HEK293 (cell line): ENCODE measurements around the gene RSPRY1.

Experiments used
- CTCF ChIA-PET: fragments of 350-600 bp; formaldehyde crosslinking; extraction: SDS; loops from one replicate; lab custom pipeline; 2021; ENCODE audit warnings: antibody characterized with exemption; lab: Yijun Ruan, JAX
- POLR2A ChIA-PET: fragments of 300-600 bp; formaldehyde crosslinking; extraction: SDS; loops from one replicate; lab custom pipeline; 2020; ENCODE audit warnings: antibody characterized with exemption, inconsistent platforms; lab: Yijun Ruan, JAX
- H3K27ac ChIP-seq: fragments of 200-500 bp; sonication (Bioruptor generic); 2 replicates; pipeline ENCODE4 v1.5.1; 2014; ENCODE audit warnings: low read depth, low read length, control low read depth, inconsistent platforms; ENCODE audit errors: extremely low read depth
- H3K36me3 ChIP-seq, 2 experiments: fragments of 200-500 bp in 1 of 2; sonication (Bioruptor generic) in 1 of 2; 1 replicate in 1 of 2; 2 replicates in 1 of 2; pipeline ENCODE4 v1.5.1; 2014 to 2017; ENCODE audit warnings: inconsistent platforms in 2 of 2, low read length in 2 of 2; ENCODE audit not compliant: control insufficient read depth in 2 of 2, insufficient read depth in 1 of 2
- H3K4me1 ChIP-seq: fragments of 200-500 bp; sonication (Bioruptor generic); 2 replicates; pipeline ENCODE4 v1.5.1; 2014; ENCODE audit warnings: mild to moderate bottlenecking, low read length, inconsistent platforms; ENCODE audit not compliant: control insufficient read depth, insufficient read depth
- H3K4me3 ChIP-seq: 2 replicates; pipeline ENCODE4 v1.5.1; 2011; ENCODE audit warnings: low read depth, mild to moderate bottlenecking, control low read depth, low read length, moderate library complexity
- H3K9me3 ChIP-seq: fragments of 200-500 bp; sonication (Bioruptor generic); 2 replicates; pipeline ENCODE4 v1.5.1; 2014; ENCODE audit warnings: low read depth, low read length, inconsistent platforms; ENCODE audit not compliant: control insufficient read depth, insufficient read depth
- GLIS2 ChIP-seq: fragments of 450-650 bp; formaldehyde crosslinking; IDR thresholded peaks from 2 replicates; pipeline ENCODE4 v1.5.1; 2016; ENCODE audit warnings: missing biosample characterization, missing genetic modification characterization
- KLF9 ChIP-seq: fragments of 450-650 bp; formaldehyde crosslinking; IDR thresholded peaks from 2 replicates; pipeline ENCODE4 v1.5.1; 2016; ENCODE audit warnings: missing biosample characterization, missing genetic modification characterization, low read depth
- REST ChIP-seq: fragments of 450-650 bp; formaldehyde crosslinking; IDR thresholded peaks from 2 replicates; pipeline ENCODE4 v1.5.1; 2016; ENCODE audit warnings: missing biosample characterization, missing genetic modification characterization
- SETDB1 ChIP-seq: IDR thresholded peaks from one replicate; pipeline ENCODE4 v1.6.1; 2017; ENCODE audit warnings: mild to moderate bottlenecking, low read length, moderate library complexity, mixed read lengths; ENCODE audit not compliant: insufficient read length
- TRIM28 ChIP-seq: IDR thresholded peaks from 2 replicates; pipeline ENCODE4 v1.6.1; 2011; ENCODE audit warnings: low read length, control low read depth, borderline replicate concordance
- YY2 ChIP-seq: fragments of 450-650 bp; formaldehyde crosslinking; IDR thresholded peaks from 2 replicates; pipeline ENCODE4 v1.5.1; 2016; ENCODE audit warnings: missing biosample characterization, missing genetic modification characterization
- ZBTB17 ChIP-seq: fragments of 450-650 bp; formaldehyde crosslinking; IDR thresholded peaks from 2 replicates; pipeline ENCODE4 v1.5.1; 2016; ENCODE audit warnings: missing biosample characterization, missing genetic modification characterization
- ZFP37 ChIP-seq: fragments of 450-650 bp; formaldehyde crosslinking; IDR thresholded peaks from 2 replicates; pipeline ENCODE4 v1.5.1; 2016; ENCODE audit warnings: missing biosample characterization, missing genetic modification characterization
- ZNF114 ChIP-seq: fragments of 450-650 bp; formaldehyde crosslinking; IDR thresholded peaks from 2 replicates; pipeline ENCODE4 v1.5.0; 2017; ENCODE audit warnings: missing biosample characterization, missing genetic modification characterization
- ZNF138 ChIP-seq: fragments of 450-650 bp; formaldehyde crosslinking; IDR thresholded peaks from 2 replicates; pipeline ENCODE4 v1.5.1; 2016; ENCODE audit warnings: missing biosample characterization, missing genetic modification characterization, borderline replicate concordance
- ZNF214 ChIP-seq: fragments of 450-650 bp; formaldehyde crosslinking; IDR thresholded peaks from 2 replicates; pipeline ENCODE4 v1.5.1; 2017; ENCODE audit warnings: missing biosample characterization, mild to moderate bottlenecking, missing genetic modification characterization, borderline replicate concordance
- ZNF23 ChIP-seq: fragments of 450-650 bp; formaldehyde crosslinking; IDR thresholded peaks from 2 replicates; pipeline ENCODE4 v1.5.1; 2016; ENCODE audit warnings: missing biosample characterization, missing genetic modification characterization, borderline replicate concordance
- ZNF24 ChIP-seq: fragments of 450-650 bp; formaldehyde crosslinking; IDR thresholded peaks from 2 replicates; pipeline ENCODE4 v1.5.1; 2016; ENCODE audit warnings: missing biosample characterization, missing genetic modification characterization
- ZNF302 ChIP-seq: fragments of 450-650 bp; formaldehyde crosslinking; IDR thresholded peaks from 2 replicates; pipeline ENCODE4 v1.5.1; 2016; ENCODE audit warnings: missing biosample characterization, missing genetic modification characterization, low read depth
- ZNF394 ChIP-seq: fragments of 450-650 bp; formaldehyde crosslinking; IDR thresholded peaks from 2 replicates; pipeline ENCODE4 v1.5.1; 2016; ENCODE audit warnings: missing biosample characterization, missing genetic modification characterization, mild to moderate bottlenecking, moderate library complexity, borderline replicate concordance
- ZNF416 ChIP-seq: fragments of 450-650 bp; formaldehyde crosslinking; IDR thresholded peaks from 2 replicates; pipeline ENCODE4 v1.5.1; 2016; ENCODE audit warnings: missing biosample characterization, missing genetic modification characterization
- ZNF473 ChIP-seq: fragments of 450-650 bp; formaldehyde crosslinking; IDR thresholded peaks from 2 replicates; pipeline ENCODE4 v1.5.1; 2017; ENCODE audit warnings: missing biosample characterization, missing genetic modification characterization
- ZNF610 ChIP-seq: fragments of 450-650 bp; formaldehyde crosslinking; IDR thresholded peaks from 2 replicates; pipeline ENCODE4 v1.5.1; 2016; ENCODE audit warnings: missing biosample characterization, missing genetic modification characterization, borderline replicate concordance
- ZNF629 ChIP-seq: fragments of 450-650 bp; formaldehyde crosslinking; IDR thresholded peaks from 2 replicates; pipeline ENCODE4 v1.5.1; 2017; ENCODE audit warnings: missing biosample characterization, missing genetic modification characterization
- ZNF670 ChIP-seq: fragments of 450-650 bp; formaldehyde crosslinking; IDR thresholded peaks from 2 replicates; pipeline ENCODE4 v1.5.1; 2016; ENCODE audit warnings: missing biosample characterization, missing genetic modification characterization, low read depth
- ZNF677 ChIP-seq: fragments of 450-650 bp; IDR thresholded peaks from 2 replicates; pipeline ENCODE4 v1.5.0; 2018; ENCODE audit warnings: missing biosample characterization, mild to moderate bottlenecking, missing genetic modification characterization, moderate library complexity
- ZNF701 ChIP-seq: fragments of 450-650 bp; formaldehyde crosslinking; IDR thresholded peaks from 2 replicates; pipeline ENCODE4 v1.5.1; 2016; ENCODE audit warnings: missing biosample characterization, missing genetic modification characterization
- TF ChIP-seq, protein P1 (sequence below): fragments of 450-650 bp; formaldehyde crosslinking; IDR thresholded peaks from 2 replicates; pipeline ENCODE4 v1.5.1; 2017; ENCODE audit warnings: missing biosample characterization, missing genetic modification characterization
- TF ChIP-seq, protein P2 (sequence below): fragments of 450-650 bp; formaldehyde crosslinking; IDR thresholded peaks from 2 replicates; pipeline ENCODE4 v1.5.1; 2016; ENCODE audit warnings: missing biosample characterization, missing genetic modification characterization
- TF ChIP-seq, protein P3 (sequence below): fragments of 450-650 bp; formaldehyde crosslinking; IDR thresholded peaks from 2 replicates; pipeline ENCODE4 v1.5.1; 2017; ENCODE audit warnings: missing biosample characterization, missing genetic modification characterization
- TF ChIP-seq, protein P4 (sequence below): fragments of 450-650 bp; formaldehyde crosslinking; IDR thresholded peaks from 2 replicates; pipeline ENCODE4 v1.5.1; 2017; ENCODE audit warnings: missing biosample characterization, missing genetic modification characterization

The RSPRY1 gene

GRCh38 chr16:57166451-57166850, 19.7 kb upstream of the RSPRY1 start:
- Histone ChIP-seq H3K27ac (no peak overlapping the region), H3K9me3 (no peaks in the 10 kb centered on the region), H3K4me1 (no peaks in the 10 kb centered on the region), H3K4me3 (no peak overlapping the region), H3K36me3 (peaks cover 47 to 79% of the 10 kb centered on the region in 2 experiments)
- ChIA-PET CTCF (interaction anchor here (0.5 to 2.2 kb wide), 5 partner anchors 80 to 300 kb away, joined by 3 to 17 read pairs (median 4); no protein-coding TSS in a partner anchor), POLR2A (no interaction called here)
- TF ChIP-seq, protein P1, sequence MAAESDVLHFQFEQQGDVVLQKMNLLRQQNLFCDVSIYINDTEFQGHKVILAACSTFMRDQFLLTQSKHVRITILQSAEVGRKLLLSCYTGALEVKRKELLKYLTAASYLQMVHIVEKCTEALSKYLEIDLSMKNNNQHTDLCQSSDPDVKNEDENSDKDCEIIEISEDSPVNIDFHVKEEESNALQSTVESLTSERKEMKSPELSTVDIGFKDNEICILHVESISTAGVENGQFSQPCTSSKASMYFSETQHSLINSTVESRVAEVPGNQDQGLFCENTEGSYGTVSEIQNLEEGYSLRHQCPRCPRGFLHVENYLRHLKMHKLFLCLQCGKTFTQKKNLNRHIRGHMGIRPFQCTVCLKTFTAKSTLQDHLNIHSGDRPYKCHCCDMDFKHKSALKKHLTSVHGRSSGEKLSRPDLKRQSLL (tag by site-specific recombination): no peak
- no peak for TF ChIP-seq ZNF394 (tag by site-specific recombination)
- TF ChIP-seq ZNF416: no peak
- no peak for TF ChIP-seq ZNF473 (tag by site-specific recombination)
- TF ChIP-seq, protein P2, sequence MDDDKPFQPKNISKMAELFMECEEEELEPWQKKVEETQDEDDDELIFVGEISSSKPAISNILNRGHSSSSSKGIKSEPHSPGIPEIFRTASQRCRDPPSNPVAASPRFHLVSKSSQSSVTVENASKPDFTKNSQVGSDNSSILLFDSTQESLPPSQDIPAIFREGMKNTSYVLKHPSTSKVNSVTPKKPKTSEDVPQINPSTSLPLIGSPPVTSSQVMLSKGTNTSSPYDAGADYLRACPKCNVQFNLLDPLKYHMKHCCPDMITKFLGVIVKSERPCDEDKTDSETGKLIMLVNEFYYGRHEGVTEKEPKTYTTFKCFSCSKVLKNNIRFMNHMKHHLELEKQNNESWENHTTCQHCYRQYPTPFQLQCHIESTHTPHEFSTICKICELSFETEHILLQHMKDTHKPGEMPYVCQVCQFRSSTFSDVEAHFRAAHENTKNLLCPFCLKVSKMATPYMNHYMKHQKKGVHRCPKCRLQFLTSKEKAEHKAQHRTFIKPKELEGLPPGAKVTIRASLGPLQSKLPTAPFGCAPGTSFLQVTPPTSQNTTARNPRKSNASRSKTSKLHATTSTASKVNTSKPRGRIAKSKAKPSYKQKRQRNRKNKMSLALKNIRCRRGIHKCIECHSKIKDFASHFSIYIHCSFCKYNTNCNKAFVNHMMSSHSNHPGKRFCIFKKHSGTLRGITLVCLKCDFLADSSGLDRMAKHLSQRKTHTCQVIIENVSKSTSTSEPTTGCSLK (tag by site-specific recombination): no peak
- no peak for TF ChIP-seq REST (tag by site-specific recombination)
- TF ChIP-seq TRIM28: no peak
- TF ChIP-seq ZNF677 (tag by site-specific recombination): no peak
- no peak for TF ChIP-seq ZNF114
- TF ChIP-seq ZNF138 (tag by site-specific recombination): no peak
- TF ChIP-seq ZNF24 (tag by site-specific recombination): no peak
- no peak for TF ChIP-seq ZNF610 (tag by site-specific recombination)
- TF ChIP-seq ZNF701 (tag by site-specific recombination): no peak
- TF ChIP-seq ZNF302 (tag by site-specific recombination): no peak

DNA sequence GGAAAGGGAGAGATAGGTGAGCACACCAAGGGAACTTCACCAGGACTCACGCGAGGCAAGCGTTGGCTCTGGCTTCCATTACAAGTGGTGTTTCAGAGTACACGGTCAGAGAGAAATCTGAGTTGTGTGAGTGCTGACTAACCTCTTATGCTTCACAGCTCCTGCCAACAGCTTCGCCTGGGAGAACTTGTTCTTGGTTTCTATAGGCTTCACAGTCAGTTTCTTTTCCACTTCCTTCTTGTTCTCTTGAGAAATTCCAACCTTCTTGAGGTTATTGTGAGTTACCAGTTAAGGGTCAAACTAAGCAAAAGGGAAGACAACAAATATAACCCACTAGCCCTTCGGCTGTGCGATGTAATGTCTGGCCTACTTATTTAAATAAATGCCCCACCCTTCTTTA, 19.2 kb upstream of the RSPRY1 start:
- H3K9me3 ChIP-seq: no peaks in the 10 kb centered on the region
- POLR2A ChIA-PET: no interaction called here
- H3K4me3 ChIP-seq: no peak overlapping the region
- H3K27ac ChIP-seq: no peak overlapping the region
- no peaks in the 10 kb centered on the region for H3K4me1 ChIP-seq
- CTCF ChIA-PET: interaction anchor here (0.5 to 2.2 kb wide), 4 partner anchors 83 to 300 kb away, joined by 3 to 17 read pairs (median 4); no protein-coding TSS in a partner anchor
- peaks cover 44 to 82% of the 10 kb centered on the region in 2 experiments for H3K36me3 ChIP-seq
- TF ChIP-seq SETDB1 (no peak), YY2 (tag by site-specific recombination) (no peak), ZNF23 (tag by site-specific recombination) (no peak), KLF9 (tag by site-specific recombination) (no peak), ZNF670 (tag by site-specific recombination) (no peak), GLIS2 (tag by site-specific recombination) (no peak), ZNF214 (tag by site-specific recombination) (no peak), ZNF629 (tag by site-specific recombination) (no peak), ZBTB17 (no peak), ZNF394 (tag by site-specific recombination) (no peak), ZFP37 (no peak)
- TF ChIP-seq, protein P3, sequence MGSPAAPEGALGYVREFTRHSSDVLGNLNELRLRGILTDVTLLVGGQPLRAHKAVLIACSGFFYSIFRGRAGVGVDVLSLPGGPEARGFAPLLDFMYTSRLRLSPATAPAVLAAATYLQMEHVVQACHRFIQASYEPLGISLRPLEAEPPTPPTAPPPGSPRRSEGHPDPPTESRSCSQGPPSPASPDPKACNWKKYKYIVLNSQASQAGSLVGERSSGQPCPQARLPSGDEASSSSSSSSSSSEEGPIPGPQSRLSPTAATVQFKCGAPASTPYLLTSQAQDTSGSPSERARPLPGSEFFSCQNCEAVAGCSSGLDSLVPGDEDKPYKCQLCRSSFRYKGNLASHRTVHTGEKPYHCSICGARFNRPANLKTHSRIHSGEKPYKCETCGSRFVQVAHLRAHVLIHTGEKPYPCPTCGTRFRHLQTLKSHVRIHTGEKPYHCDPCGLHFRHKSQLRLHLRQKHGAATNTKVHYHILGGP (tag by site-specific recombination): no peak
- TF ChIP-seq, protein P4, sequence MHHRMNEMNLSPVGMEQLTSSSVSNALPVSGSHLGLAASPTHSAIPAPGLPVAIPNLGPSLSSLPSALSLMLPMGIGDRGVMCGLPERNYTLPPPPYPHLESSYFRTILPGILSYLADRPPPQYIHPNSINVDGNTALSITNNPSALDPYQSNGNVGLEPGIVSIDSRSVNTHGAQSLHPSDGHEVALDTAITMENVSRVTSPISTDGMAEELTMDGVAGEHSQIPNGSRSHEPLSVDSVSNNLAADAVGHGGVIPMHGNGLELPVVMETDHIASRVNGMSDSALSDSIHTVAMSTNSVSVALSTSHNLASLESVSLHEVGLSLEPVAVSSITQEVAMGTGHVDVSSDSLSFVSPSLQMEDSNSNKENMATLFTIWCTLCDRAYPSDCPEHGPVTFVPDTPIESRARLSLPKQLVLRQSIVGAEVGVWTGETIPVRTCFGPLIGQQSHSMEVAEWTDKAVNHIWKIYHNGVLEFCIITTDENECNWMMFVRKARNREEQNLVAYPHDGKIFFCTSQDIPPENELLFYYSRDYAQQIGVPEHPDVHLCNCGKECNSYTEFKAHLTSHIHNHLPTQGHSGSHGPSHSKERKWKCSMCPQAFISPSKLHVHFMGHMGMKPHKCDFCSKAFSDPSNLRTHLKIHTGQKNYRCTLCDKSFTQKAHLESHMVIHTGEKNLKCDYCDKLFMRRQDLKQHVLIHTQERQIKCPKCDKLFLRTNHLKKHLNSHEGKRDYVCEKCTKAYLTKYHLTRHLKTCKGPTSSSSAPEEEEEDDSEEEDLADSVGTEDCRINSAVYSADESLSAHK (tag by site-specific recombination): no peak
